Activated CD4-positive, alpha-beta T cell treated with anti-CD3 and anti-CD28 coated beads, Interleukin-10, Interleukin-2, amounts not matched to agents 100 ng/mL and 50 ng/mL, durations not matched to agents 16 hours and 8 hours (primary cell): ENCODE results near the gene MSH3.

ENCODE experiments used
- DNase-seq: peaks from one replicate; pipeline ENCODE4 v3.0.0-alpha.2; 2020

MSH3 gene

GRCh38 chr5:80654391-80655230, at the start of gene MSH3, which contains the start of gene DHFR:
Gene MSH3, plus strand, starts transcription at chr5:80654652. Its CDS starts 76 bp downstream, at chr5:80654728.
Gene DHFR, minus strand, starts transcription at chr5:80654983. Its CDS starts 494 bp downstream, at chr5:80654489.
- DNase-seq, result peak; percentile 95

- no peak for DNase-seq
These were observed 47.1 kb upstream of the MSH3 start for GRCh38 chr5:80607343-80607742.

DNA sequence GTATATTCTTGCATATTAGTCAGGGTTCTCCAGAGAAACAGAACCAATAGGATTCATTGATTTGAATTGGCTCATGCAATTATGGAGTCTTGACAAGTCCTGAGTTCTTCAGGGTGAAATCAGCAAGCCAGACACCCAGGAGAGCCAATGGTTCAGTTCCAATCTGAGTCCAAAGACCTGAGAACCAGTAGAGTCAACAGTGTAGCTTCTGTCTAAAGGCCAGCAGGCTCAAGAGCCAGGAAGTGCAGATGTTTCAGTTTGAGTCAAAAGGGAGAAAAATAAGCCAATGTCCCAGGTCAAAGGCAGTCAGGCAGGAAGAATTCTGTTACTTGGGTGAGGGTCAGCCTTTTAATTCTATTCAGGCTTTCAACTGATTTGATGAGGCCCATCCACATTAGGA, 46.6 kb upstream of the MSH3 start:
- no peak for DNase-seq

GRCh38 chr5:80608731-80609130, 45.7 kb upstream of the MSH3 start:
- no peak for DNase-seq

DNA sequence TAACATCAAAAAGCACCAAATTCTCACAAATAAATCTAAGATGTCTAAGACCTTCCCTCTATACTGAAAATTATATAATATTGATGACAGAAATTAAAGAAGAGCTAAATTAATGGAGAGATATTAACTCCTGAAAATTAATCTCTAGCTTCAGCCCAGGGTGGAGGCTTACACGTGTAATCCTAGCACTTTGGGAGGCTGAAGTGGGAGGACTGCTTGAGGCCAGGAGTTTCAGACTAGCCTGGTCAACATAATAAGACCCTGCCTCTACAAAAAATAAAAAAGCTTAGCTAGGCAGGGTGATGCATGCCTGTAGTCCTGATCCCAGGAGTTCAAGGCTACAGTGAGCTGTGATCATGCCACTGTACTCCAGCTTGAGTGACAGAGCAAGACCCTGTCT, 44.8 kb upstream of the MSH3 start:
- DNase-seq, result no peak

DNA sequence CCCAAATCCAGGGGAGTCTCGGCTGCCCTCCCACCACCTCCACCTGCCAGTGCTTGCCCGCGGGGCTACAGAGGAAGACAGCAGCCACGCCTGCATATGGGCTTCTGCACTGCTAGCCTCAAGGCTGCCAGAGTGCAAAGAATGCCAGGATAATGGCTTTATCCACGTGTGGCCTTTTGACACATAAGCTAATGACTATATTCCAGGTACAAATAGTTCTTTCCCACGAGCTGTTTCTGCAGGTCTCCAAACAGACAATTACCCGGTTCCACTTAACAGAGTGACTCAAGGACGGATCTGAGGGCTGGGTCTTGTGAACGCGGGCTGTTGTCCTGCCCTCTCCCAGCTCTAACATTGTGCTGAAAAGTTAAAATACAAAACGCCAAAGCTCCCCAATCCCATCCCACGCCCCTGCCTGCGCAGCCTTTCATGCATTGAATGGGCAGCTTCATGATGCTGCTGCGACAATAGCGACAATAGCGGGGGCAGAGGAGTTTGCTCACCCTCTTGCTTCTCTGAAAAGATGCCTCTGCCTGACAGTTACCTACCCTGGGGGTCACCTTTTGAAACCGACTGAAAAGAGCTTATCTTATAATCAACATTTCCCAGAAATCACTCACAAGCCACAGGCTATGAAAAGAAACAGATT, 39.1 kb upstream of the MSH3 start:
- no peak for DNase-seq

GRCh38 chr5:80618438-80618837, 36.0 kb upstream of the MSH3 start:
- DNase-seq, result no peak

- DNase-seq, result no peak
These were observed 35.4 kb upstream of the MSH3 start for GRCh38 chr5:80619086-80619485.

GRCh38 chr5:80620211-80620610, 34.2 kb upstream of the MSH3 start:
- no peak for DNase-seq

DNA sequence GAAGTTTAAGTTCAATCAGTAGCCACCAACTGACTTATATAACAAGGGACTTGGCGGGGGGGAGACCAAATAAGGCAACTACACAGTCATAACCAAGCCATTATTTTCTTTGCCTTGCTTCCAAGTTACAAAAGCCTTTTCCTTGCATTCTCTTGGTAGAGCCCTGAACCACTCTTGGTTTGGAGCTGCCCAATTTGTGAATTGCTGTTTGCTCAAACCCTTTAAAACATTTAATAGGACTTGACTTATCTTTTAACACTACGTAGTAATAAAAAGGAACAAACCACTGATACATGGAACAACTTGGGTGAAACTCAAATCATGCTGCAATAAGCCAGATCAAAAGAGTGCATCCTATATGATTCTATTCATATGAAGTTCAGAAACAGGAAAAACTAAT, 31.7 kb upstream of the MSH3 start:
- DNase-seq, result no peak

- DNase-seq, result no peak
These were observed 30.5 kb upstream of the MSH3 start for GRCh38 chr5:80623999-80624398.

DNA sequence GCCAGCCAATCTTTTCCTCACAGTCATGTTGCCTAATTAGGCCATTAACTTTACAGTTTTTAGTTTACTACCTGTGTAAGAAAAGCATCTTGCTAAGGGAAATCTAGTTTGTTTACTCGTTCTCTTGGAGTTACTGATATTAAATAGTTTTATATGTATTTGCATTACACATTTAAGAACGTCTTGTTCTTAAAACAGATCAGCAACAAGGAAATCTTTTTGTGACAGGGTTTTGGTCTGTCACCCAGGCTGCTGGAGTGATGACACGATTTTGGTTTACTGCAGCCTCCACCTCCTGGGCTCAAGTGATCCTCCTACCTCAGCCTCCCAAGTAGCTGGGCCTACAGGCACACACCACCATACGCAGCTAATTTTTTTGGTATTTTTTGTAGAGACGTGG, 29.2 kb upstream of the MSH3 start:
- DNase-seq, result no peak

DNA sequence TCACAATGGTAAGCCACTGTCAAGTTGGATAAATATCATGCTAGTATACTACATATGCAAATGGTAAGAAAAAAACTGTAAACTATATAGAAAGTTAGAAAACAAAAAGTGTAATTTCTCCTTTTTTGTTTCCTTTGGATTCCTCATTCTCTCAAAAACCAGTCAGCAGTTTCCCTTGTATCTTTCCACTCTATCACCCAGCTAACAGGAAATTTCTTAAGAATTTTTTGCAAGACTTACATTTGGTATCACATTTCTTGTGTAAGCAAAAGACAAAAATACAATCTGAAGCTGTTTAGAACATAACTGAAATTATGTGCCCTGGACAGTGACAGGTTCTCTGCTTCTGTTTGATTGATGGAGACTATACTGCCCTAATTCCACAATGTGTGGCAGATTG, 25.2 kb upstream of the MSH3 start:
- DNase-seq, result no peak

DNA sequence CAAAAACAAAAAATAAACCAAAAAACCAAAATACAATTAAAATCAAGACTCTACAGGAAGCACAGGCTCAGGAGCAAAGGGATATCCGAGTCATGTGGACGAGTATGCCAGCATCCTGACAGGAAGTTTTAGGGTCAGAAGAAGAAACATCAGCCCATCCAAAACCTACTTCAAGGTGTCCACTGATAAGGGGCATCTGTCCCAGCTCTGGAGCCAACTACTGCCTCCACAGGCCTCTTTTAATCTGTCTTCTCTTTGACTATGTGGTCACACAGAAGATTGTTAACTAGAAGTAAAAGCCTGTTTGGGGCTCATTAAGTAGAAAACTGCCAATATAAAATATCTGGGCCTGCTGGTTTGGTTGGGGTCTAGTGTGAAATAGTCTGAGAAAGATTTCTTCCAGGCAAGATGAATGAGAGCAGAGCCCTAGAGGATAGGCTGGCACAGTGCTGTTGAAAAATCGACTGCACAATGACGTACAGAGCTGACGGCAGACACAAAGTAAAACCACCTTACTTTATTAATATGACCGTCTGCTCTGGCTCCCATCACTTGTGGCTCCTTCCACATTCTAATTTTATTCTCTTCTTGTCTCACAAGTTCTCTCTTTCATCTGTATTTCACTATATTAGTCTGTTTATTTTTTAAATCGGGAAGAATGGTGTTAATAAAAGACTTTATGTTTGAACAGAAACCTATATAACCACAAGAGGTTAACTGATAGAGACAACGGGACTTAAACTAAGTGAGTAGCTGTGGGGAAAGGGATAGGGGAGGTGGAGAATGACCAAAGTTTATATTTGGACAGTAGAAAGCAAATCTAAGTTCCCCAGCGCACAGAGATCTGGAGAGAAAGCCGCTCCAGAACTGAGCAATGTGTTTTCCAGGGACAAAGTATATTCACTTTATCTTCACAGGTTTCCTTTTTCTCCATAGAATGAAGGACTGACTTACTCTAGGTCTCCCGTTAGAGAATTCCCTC, 22.9 kb upstream of the MSH3 start:
- DNase-seq, result no peak

DNA sequence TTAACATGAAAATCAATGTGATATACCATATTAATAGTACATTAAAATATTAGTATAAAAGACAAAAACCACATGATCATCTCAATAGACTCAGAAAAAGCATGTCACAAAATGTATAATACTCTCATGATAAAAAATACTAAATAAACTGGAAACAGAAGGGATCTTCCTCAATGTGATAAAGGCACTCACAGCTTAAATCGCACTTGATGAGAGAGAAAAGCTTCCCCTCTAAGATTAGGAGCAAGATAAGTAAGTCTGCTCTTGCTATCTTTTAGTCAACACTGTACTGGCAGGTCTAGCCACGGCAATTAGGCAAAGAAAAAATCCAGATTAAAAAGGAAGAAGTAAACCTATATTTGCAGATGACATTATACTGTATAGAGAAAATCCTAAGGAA, 21.8 kb upstream of the MSH3 start:
- no peak for DNase-seq

GRCh38 chr5:80634193-80634592, 20.3 kb upstream of the MSH3 start:
- DNase-seq, result no peak

DNA sequence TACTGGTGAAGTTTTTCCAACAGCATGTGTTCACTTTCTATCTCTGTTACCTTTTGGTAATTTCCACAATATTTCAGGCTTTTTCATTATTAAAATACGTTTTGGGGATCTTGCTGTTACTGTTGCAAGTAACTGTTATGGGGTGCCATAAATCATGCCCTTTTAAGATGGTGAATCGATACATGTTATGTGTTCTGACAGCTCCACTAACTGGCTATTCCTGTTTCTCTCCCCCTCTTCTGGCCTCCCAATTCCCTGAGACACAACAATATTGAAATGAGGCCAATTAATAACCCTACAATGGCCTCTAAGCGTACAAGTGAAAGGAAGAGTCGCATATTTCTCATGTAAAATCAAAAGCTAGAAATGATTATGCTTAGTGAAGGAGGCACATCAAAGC, 13.1 kb upstream of the MSH3 start:
- no peak for DNase-seq

DNA sequence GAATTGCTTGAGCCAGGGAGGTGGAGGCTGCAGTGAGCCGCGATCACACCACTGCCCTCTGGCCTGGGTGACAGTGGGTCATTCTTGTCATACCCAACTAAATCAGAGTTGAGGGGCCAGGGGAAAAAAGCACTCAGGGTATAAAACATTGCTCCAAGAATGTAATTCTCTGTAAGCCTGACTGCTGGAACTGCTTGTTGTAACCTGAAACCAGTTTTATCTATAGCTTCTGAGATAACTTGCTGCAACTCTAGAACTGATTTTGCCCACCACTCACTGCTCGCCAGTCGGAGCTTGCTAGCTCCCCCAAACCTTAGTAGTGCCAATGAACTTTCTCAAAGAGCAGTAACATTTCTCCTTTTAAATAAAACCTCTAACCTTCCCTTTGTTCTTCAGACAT, 9.6 kb upstream of the MSH3 start:
- DNase-seq, result no peak

DNA sequence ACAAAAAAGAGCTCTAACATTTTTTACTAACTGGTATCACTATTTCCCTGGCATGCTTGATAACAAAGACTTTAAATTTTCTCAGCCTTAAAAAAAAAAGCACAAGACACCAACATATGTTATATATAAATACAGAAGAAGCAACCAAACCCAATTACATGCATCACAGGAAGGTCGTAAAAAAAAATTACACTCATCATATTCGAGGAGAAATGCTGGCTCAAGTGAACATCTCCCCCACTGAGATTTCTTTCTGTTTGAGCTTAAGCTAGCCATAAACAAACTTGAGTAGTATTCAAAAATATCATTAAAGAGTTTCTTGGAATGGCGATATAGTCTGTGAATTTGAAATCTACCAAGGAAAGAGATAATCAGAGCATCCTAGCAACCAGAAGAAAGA, 7.5 kb upstream of the MSH3 start:
- DNase-seq, result no peak

GRCh38 chr5:80653502-80653901, 950 bp upstream of the MSH3 start:
- no peak for DNase-seq

GRCh38 chr5:80654054-80654390, 430 bp upstream of the MSH3 start:
- DNase-seq, result no peak

GRCh38 chr5:80655231-80655774, 851 bp downstream of the MSH3 start:
- peak; percentile 17 for DNase-seq

- DNase-seq, result no peak
These were observed 2.0 kb downstream of the MSH3 start for GRCh38 chr5:80656425-80656824.
